HG03460 (cell line): ENCODE data around the gene SCRG1.

Source experiments
- ATAC-seq: cut with Tn5 transposase; IDR thresholded peaks from one replicate; pipeline ENCODE4 v1.9.1; 2021; ENCODE audit not compliant: unreplicated experiment

SCRG1 gene

DNA sequence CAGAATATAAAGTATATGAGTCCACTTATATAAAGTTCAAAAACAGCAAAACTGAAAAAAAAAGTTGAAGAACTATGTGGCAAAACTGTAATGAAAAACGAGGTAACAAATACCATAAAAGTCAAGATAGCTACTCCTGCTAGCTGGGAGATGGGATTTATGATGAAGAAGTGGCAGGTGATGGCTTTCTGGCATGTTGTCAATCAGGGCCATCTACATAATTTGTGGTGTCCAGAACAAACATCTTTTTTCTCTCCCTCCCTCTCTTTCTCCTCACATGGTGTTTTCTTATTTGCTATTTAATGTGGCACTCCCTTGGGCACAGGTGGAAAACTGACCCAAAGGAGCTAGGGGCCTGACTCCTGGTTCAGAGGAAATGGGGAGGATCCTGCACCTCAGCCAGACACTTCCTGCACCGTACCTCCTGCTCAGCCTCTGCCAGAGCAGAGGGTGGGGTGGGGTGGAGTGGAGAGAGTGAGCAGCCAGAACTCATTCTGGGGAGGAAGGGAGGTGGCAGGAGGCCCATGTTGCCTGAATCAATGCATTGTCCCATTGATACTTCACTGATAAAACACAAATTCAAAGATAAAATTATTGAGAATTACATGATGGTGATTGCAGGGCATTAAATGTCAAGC lies 33.4 kb downstream of the SCRG1 start:
- no peak for ATAC-seq

DNA sequence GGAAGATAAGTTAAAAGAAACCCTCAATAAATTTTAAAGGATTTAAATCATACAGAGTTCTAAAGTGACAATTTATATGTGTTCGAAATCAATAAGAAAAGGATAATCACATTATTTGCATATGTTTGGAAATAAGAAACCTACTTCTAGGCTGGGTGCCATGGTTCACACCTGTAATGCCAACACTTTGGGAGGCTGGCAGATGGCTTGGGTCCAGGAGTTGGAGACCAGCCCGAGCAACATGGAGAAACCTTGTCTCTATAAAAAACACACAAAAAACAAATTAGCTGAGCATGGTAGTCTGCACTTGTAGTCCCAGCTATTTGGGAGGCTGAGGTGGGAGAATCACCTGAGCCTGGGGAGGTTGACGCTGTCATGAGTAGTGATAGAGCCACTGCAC lies 36.2 kb downstream of the SCRG1 start:
- no peak for ATAC-seq

DNA sequence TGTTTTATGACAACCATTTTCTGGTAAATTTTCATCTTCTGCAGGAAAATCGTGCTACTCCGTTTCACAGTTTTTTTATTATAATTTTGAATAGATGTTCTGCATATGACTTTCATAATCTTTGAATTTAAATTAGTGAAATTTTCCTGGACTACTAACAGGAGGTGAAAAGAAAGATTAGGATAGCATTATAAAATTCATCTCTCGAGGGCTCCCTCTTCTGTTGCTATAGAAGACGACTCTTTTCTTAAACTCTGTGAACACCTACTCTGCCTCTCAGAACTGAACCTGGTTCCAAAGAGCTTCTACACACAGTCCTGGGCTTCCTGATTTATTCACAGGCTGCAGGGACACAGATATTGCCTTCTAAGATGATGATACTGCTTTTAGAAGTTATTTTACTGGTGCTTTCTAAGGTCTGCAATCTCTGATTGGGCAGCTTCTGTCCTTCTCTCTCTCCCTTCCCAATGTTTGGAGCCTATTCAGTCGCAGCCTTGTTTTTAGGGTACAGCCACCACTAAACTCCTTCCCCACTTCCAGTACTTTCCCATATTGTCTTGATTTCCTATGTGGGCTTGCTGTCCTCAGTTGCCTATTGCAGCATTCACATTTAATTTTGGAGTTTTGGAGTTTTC lies 38.2 kb downstream of the SCRG1 start:
- ATAC-seq: no peak

DNA sequence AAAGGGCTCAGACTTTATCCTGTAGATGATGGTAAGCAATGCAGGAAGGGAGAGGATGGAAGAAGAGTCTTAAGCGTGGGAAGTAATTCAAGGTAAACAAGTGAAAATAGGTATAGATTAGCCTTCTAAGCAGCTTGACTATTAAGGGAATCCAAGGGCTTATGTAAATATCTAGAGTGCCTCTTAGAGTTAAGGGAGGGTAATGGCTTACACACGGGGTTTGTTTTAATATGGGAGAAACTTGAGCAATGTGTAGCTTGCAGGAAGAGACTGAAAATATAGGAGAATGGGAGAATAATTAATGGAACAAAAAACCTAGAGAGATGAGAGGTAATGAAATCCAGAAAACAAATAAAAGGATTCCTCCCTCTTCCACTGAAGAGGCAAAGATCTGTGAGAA lies 41.0 kb downstream of the SCRG1 start:
- no peak for ATAC-seq

DNA sequence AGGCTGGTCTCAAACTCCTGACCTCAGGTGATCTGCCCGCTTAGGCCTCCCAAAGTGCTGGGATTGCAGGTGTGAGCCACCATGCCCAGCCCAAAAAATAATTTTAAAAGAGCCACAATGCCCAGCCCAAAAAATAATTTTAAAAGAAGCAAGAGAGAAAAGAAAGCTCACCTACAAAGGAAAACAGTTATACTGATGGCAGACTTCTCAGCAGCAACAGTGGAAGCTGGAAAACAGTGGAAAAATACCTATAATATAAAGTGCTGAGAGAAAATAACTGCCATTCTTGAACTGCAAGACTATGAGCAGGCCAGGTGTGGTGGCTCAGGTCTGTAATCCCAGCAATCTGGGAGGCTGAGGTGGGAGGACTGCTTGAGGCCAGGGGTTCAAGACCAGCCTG lies 51.4 kb downstream of the SCRG1 start:
- ATAC-seq: no peak

DNA sequence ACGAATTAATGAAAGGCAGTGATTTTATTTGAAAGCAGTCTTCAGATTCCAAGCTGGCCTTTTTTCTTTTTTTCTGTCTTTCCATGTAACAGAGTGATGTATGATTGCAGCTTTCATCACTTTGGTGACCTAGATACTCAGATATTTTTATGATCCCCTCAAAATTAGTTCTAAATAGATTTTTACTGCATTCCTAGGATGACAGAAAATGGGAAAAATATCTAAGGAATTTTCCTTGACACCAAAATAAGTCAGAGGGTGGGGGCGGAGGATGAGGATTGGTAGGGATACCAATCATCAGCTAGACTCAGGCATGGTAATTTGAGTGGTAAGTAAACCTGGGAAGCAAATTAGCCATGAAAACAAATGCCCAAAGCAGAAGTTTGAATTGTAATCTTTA lies 52.8 kb downstream of the SCRG1 start:
- ATAC-seq: no peak

DNA sequence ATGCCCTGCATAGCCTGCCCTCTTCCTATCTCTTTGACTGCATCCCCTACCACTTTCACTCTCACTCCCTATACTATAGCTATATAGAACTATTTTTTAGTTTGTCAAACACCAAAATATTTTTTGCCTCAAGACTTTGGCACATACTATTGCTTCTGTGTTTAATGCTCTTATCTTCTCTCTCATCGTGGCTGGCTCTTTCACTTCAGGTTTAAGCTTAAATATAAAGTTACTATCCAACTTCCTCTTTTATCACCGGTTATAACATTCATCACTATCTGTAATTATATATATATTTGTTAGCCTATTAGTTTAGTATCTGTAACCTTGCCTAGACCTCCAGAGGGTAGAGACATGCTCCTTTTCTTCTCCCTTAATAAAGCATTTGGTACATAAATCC lies 53.3 kb downstream of the SCRG1 start:
- ATAC-seq: peak; percentile 38

DNA sequence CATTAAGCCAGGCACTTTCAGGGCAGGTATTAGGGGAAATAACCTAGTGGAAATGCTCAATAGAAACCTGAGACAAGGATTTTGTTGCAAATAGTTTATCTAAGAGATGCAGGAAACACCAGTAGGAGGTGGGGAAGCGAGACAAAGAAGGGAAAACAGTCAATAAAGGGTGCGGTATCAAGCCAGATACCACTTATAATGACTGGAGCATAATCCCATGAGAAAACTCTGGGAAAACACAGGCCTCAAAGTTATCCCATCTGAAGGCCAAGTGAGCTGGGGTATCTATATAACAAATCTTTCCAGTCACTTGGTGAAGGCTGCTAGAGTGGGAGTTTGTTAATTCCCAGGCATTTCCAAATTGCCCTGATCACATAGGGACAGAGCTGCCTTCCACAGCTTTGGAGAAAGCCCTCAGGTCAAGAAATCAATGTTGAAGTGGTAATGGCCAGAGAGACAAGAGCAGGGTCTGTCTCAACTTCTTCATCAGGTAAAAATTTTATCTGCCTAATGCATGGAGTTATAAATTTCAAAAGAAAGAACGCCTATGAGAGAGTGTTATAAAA lies 55.0 kb downstream of the SCRG1 start:
- ATAC-seq: no peak

DNA sequence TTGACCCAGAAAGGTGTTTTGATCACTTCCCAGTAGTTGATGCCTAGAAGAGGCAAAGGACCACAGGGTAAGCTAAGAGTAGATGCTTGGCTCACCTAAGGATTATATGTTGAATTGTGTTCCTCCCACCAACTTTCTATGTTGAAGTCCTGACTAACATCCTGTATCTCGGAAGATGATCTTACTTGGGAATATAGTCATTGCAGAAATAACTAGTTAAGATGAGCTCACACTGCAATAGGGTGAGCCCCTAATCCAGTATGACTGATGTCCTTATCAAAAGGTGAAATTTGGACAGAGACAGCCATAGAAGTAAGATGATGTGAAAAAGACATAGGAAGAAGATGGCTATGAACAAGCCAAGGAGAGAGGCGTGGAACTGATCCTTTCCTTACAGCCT lies 61.5 kb downstream of the SCRG1 start:
- no peak for ATAC-seq

DNA sequence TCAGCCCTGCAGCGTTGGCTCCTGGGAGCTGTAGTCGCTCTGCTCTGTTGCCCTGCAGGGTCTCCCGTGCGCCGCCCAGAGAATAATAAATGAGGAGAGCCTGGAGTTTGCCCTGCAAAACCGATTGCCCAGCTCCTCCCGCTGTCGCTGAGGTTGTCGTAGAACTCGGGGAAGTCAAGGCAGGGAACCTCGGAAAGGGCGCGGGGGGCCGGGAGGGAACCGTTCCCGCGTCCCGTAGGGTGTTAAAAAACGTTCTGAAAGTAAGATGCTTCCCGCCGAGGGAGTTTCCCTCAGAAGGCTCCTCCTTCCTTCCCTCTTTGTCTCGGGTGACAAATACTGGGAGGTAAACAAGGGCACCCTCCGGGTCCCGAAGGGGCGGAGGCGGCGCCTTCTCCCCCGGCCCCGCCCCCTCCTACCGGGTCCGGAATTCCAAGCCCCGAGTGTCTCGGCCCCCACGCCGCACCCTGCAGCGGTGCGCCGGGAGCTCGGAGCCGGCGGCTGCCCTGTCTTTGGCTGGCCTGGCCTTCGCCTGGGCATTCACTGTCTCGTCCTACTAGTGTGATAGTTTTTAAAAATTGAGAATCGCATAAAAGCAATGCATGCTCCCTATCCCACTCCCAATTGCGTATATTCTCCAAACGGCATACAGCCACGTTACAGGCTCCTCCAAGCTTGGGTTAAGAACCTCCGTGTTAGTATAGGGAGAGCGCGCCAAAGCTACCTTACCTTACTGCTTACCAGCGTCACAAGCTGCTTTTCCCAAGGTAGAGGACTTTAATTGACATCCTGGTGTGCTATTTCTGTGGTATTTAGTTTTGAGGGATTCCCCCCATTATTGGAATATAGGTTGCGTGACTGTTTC lies 63.8 kb downstream of the SCRG1 start:
- ATAC-seq: peak; percentile 31
